Right lobe of liver (tissue), 6 donors: ENCODE results near the gene PPP5C. TPM values are rescaled to one million over a fixed set of nuclear protein-coding genes. Genes with fewer than 3 reads are reported as not detected.

Experiments
- ATAC-seq, 4 donors: fragments of 200-7000 bp; cut with Tn5 transposase; one replicate each; pipeline ENCODE4 v1.9.1; 2020; ENCODE audit warnings: mild to moderate bottlenecking in 4 of 4, moderate library complexity in 4 of 4
- DNase-seq, 3 donors: peaks; one replicate each; pipeline ENCODE4 v3.0.0-alpha.2; 2020
- H3K27ac ChIP-seq, 3 donors: fragments of 200-600 bp; one replicate each; pipeline ENCODE4 v1.8.0; 2022
- H3K27me3 ChIP-seq, 2 donors: fragments of 200-600 bp; one replicate each; pipeline ENCODE4 v1.8.0; 2022
- H3K36me3 ChIP-seq, 4 donors: fragments of 200-600 bp; sonication (generic) in 1 of 4; one replicate each; pipeline versions ENCODE4 v1.5.1 to v1.8.0; 2017 to 2022; ENCODE audit warnings: control low read depth in 1 of 4
- H3K4me1 ChIP-seq, 4 donors: fragments of 200-600 bp; sonication (generic) in 1 of 4; one replicate each; pipeline versions ENCODE4 v1.5.1 to v1.8.0; 2017 to 2022; ENCODE audit warnings: control low read depth in 1 of 4
- H3K4me3 ChIP-seq, 3 donors: fragments of 200-600 bp; one replicate each; pipeline ENCODE4 v1.8.0; 2022
- H3K9me3 ChIP-seq, 4 donors: fragments of 200-600 bp; sonication (generic) in 1 of 4; one replicate each; pipeline versions ENCODE4 v1.5.1 to v1.8.0; 2017 to 2022; ENCODE audit warnings: control low read depth in 1 of 4
- CTCF ChIP-seq, 4 donors: fragments of 200-600 bp in 3 of 4; fragments of 450-650 bp in 1 of 4; IDR thresholded peaks; one replicate each; pipeline versions ENCODE4 v1.5.1 to v1.8.0; 2016 to 2022; ENCODE audit warnings: antibody characterized with exemption in 4 of 4, mild to moderate bottlenecking in 2 of 4
- POLR2A ChIP-seq: fragments of 450-650 bp; IDR thresholded peaks from one replicate; pipeline ENCODE4 v1.6.1; 2017; ENCODE audit warnings: antibody characterized with exemption, mild to moderate bottlenecking
- WGBS: methylation state at CpG from one replicate; pipeline ENCODE4 v1.1.6; 2018; ENCODE audit warnings: low coverage, low lambda C conversion rate; ENCODE audit not compliant: insufficient coverage; ENCODE audit errors: missing lambda C conversion rate; 5-methylcytosine and 5-hydroxymethylcytosine counted together
- intact Hi-C, 2 donors: fragments of 100-400 bp; cut with DNase I; formaldehyde crosslinking; loops; one replicate each; pipeline versions ENCODE4 v1.11.2 to v1.14.1; 2022
- total RNA-seq, 6 experiments: library from RNA; depleted of rRNA in 2 of 6; stranded (reverse); fragments of >200 nt in 2 of 6; fragmentation: NEBNext Ultra II Directional in 3 of 6; extraction: Animal tissue kit (Norgen Biotek cat#: 25700) in 3 of 6; gene quantifications; one replicate each; pipeline versions ENCODE4 v1.1.0 to v1.2.4, GENCODE V29; 2016 to 2023
- donor health status: DM: no; HTN: yes; CAD: no.
- donor health status: DM: no; HTN: no; CAD: no.
- donor health status: DM: no; HTN: no; CAD: no.
- donor health status: DM: no; HTN: yes; CAD: no.
- donor health status: DM: no; HTN: yes; CAD: no.

PPP5C gene
- total RNA-seq, 6 experiments from 2014 or later: 23.9 to 47.8 (median 36.0) TPM

GRCh38 chr19:46383846-46384245, 37.0 kb downstream of the PPP5C start:
- H3K9me3 ChIP-seq: no peaks in the 10 kb centered on the region
- no peaks in the 10 kb centered on the region for H3K27me3 ChIP-seq
- no peak for TF ChIP-seq POLR2A
- TF ChIP-seq CTCF (IDR thresholded peaks at IDR 0.05): no peak
- no peak overlapping the region for H3K4me3 ChIP-seq
- no peaks in the 10 kb centered on the region for H3K4me1 ChIP-seq
- peak; percentile 6 to 42 (median 37) for DNase-seq
- ATAC-seq: peak in 1 of 4 donors; percentile 16
- 86% methylated on average over 3 of the region's 7 CpGs for WGBS
- H3K27ac ChIP-seq: no peak overlapping the region
- intact Hi-C loops: loop anchor here in 1 of 2 donors (10.0 kb wide), 1 partner anchor 99 kb away; no protein-coding TSS in a partner anchor
- peaks cover 4 to 48% (median 17%) of the 10 kb centered on the region in 4 donors for H3K36me3 ChIP-seq

DNA sequence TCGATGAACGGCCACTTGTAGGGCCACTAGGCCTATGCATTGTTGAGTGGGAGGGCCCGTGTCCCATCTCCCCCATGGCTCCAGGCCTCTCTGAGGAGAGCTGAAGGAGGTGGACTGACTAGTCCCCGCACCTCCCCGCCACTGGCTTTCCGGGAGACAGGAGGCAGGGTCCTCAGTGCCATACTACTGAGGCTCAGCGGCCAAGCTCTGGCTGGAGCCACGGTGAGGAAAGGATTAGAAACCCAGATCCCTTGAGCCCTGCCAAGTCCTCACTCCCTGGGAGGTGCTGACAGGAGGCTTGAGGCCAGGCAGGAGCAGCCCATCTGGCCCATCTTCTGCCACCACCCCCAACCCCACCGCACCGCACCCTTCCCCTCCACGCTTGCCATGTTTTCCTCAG, 37.5 kb downstream of the PPP5C start:
- DNase-seq: peak; percentile 10 to 35 (median 26)
- Histone ChIP-seq H3K27ac (no peak overlapping the region), H3K27me3 (no peaks in the 10 kb centered on the region), H3K4me1 (no peaks in the 10 kb centered on the region), H3K9me3 (no peaks in the 10 kb centered on the region), H3K4me3 (no peak overlapping the region), H3K36me3 (peaks cover 4 to 47% (median 18%) of the 10 kb centered on the region in 4 donors)
- no peak for TF ChIP-seq POLR2A
- 100% methylated on average over 4 of the region's 11 CpGs for WGBS
- ATAC-seq: no peak
- intact Hi-C loops: loop anchor here in 1 of 2 donors (10.0 kb wide), 1 partner anchor 100 kb away; no protein-coding TSS in a partner anchor

GRCh38 chr19:46385636-46386035, 38.7 kb downstream of the PPP5C start:
- Histone ChIP-seq H3K4me1 (no peaks in the 10 kb centered on the region), H3K36me3 (peaks cover 4 to 47% (median 18%) of the 10 kb centered on the region in 4 donors), H3K27ac (no peak overlapping the region), H3K27me3 (no peaks in the 10 kb centered on the region), H3K4me3 (no peak overlapping the region), H3K9me3 (no peaks in the 10 kb centered on the region)
- intact Hi-C loops: loop anchor here in 1 of 2 donors (10.0 kb wide), 1 partner anchor 101 kb away; no protein-coding TSS in a partner anchor
- WGBS: 81% methylated on average over 11 of the region's 11 CpGs
- peak in 2 of 3 donors; percentile 23 to 27 for DNase-seq
- no peak for TF ChIP-seq CTCF (IDR thresholded peaks at IDR 0.05)
- TF ChIP-seq POLR2A: no peak
- peak in 2 of 4 donors; percentile 21 to 22 for ATAC-seq

DNA sequence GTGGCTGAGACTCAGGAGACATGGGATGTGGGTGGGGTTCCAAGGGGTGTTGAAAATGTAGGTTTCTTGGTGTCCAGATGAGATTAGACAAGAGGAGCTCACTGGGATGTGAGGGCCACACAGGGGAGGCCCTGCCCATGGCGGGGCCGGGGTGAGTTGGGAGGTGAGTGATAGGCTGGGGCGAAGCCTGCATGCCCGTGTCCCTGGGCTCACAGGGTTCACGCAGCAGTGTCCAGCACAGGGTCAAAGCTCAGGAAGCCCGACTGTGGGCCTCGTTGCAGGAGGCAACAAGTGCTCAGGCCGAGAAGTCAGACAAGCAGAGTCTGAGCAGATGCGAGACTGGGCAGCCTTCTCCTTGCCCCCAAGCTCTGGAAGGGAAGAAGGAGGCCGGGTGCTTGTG, 39.3 kb downstream of the PPP5C start:
- no peaks in the 10 kb centered on the region for H3K27me3 ChIP-seq
- ATAC-seq (peak; percentile 14 to 71 (median 38)), DNase-seq (peak in 2 of 3 donors; percentile 14 to 48)
- intact Hi-C loops: loop anchor here in 1 of 2 donors (10.0 kb wide), 1 partner anchor 101 kb away; no protein-coding TSS in a partner anchor
- peaks cover 4 to 48% (median 18%) of the 10 kb centered on the region in 4 donors for H3K36me3 ChIP-seq
- H3K4me3 ChIP-seq: no peak overlapping the region
- no peaks in the 10 kb centered on the region for H3K4me1 ChIP-seq
- no peak overlapping the region for H3K27ac ChIP-seq
- TF ChIP-seq POLR2A (no peak), CTCF (IDR thresholded peaks at IDR 0.05) (no peak)
- no peaks in the 10 kb centered on the region for H3K9me3 ChIP-seq
- WGBS: 40% methylated on average over 3 of the region's 10 CpGs

DNA sequence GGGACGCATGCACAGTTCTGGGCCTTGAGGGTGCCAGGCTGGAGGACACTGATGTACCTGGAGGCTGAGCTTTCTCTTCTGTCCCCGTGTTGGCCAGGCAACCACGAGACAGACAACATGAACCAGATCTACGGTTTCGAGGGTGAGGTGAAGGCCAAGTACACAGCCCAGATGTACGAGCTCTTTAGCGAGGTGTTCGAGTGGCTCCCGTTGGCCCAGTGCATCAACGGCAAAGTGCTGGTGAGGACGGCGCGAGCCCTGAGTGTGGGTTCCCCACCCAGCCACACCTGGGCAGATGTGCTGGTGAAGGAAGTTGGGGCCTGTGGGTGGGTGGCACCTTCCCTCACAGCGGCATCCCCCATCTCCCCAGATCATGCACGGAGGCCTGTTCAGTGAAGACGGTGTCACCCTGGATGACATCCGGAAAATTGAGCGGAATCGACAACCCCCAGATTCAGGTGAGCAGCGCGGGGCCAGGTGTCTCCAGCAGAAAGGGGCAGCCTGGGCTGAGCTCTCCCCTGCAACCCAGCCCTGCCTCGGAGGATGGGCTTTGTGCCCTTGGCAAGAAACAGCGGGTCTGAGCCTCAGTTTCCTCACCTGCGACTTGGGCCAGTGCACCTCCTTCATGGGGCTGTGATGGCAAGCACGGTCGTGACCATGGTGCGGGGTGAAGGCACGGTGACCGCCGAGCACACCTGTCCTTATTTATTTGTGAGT, 40.3 kb downstream of the PPP5C start:
- DNase-seq: peak in 2 of 3 donors; percentile 7 to 47
- TF ChIP-seq POLR2A: no peak
- no peak for TF ChIP-seq CTCF (IDR thresholded peaks at IDR 0.05)
- WGBS: 85% methylated on average over 5 of the region's 30 CpGs
- Histone ChIP-seq H3K36me3 (peaks cover 4 to 46% (median 14%) of the 10 kb centered on the region in 4 donors), H3K27me3 (no peaks in the 10 kb centered on the region), H3K4me1 (no peaks in the 10 kb centered on the region), H3K9me3 (no peaks in the 10 kb centered on the region), H3K4me3 (no peak overlapping the region), H3K27ac (no peak overlapping the region)
- intact Hi-C loops: loop anchor here in 1 of 2 donors (10.0 kb wide), 1 partner anchor 102 kb away; no protein-coding TSS in a partner anchor
- no peak for ATAC-seq
